NCI-H1694 treated with DMSO at 0.1 percent for 48 hours (cell line): ENCODE results near the gene SNRNP25.

Experiments used
- DNase-seq: peaks from one replicate; lab custom pipeline; 2025; lab: John Stamatoyannopoulos, UW

Gene SNRNP25

DNA sequence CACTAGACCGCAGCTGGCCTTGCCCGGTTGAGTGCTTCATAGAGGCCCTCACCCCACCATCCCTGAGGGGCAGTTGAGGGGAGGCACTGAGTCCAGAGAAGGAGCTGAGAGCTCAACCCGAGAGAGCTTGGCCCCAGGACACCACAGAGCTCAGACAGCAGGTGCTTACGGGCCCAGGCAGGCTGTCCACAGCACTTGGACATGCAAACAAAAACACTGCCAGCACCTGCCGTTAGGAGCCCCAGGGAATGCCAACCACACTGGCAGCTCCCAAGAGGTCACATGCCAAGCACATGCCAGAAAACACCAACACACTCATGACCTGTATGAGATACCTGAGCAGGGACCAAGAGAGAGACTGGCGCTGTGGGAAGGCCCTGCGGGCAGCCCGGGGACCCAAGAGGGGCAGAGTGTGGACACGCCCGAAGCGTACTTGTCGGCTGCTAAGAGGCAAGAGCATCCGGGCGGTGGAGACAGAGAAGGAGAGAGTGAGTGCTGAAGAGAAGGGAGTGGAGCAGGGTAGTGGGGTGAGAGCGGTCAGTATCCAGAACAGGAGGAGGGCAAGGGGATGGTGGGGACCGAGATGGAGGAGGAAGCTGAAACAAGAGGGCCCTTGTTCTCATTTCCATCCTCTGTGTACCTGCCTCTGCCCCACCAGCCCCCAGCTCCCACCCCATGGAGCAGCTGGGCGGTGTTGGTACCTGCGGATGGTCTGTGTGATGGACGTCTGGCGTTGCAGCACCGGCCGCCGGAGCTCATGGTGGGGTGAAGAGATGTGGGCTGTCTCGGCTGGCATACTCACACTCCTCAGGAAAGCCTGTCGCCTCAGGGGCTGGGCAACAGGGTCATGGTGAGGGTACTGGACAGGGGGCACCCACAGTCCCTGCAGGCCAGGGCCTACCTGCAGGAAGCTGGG, 10.6 kb downstream of the SNRNP25 start:
- no peak for DNase-seq

DNA sequence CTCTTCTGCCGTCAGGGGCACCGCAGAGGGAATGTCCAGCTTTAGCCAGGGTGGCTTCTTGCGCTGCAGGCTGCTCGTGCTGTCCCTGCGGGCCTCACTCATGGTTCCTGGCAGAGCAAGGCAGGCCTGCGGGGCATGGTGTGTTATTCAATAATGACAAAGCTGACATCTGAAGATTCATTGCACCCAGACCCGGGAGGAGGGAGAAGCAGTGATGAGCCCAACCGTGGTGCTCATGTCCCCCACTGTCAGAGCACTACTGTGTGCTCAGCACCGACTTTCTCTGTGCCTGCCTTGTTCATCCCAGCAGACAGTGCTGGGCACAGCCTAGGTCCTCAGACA, 11.3 kb downstream of the SNRNP25 start:
- DNase-seq, result no peak

DNA sequence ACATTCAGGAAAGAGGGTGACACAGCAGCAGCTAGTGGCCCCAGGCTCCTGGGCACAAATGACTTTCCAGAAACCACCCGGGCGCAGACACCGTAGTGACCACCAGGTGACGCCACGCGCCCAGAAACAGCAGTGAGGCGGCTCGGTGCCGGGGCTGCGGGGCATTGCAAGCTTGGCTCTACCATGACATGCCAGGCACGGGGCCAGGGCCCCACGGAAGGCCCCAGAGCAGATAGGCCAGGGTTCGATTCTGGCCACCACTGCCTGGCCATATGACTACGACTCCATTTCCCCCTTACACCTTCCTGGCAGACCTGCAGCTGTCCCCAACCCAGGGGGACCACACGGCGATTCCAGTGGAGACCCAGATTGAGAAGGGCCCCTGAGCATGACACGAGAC, 12.1 kb downstream of the SNRNP25 start:
- DNase-seq, result peak; percentile 40

DNA sequence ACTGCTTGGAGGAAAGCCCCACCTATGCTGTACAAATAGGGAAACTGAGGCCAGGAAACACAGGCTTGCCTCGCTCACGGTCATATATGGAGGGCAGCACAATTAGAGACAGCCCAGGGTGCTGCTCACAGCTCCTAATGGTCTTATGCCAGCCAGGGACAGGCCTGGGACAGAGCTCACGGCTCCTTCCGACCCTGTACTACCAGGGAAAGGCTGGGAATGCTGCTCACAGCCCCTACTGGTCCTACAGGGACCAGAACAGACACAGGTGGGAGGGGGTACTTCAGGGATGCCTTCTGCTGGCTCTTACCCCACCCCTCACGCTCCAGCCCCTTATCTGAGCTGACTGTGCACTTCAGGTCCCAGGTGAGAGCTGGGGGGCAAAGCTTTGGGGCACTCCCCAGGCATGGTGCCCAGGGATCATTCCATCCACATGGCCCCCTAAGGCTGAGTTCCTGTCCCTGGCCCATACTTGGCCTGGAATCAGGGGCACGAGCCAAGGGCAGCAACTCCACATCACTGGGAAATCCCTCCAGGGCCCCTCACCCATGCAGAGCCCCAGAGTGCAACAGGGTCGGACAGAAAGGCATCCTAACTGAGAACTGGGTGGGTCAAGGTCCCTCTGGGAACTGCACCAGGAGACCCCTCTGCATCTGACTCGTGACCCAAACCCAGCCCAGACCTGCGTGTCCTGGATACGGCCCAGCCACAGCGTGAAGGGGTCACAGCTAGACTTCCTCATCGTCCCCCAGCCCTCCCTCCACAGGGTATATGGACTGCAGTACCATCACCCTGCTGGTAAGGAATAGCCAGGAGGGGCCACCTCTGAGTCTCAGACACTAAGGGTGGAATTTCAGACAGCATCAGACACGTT, 12.9 kb downstream of the SNRNP25 start:
- no peak for DNase-seq

DNA sequence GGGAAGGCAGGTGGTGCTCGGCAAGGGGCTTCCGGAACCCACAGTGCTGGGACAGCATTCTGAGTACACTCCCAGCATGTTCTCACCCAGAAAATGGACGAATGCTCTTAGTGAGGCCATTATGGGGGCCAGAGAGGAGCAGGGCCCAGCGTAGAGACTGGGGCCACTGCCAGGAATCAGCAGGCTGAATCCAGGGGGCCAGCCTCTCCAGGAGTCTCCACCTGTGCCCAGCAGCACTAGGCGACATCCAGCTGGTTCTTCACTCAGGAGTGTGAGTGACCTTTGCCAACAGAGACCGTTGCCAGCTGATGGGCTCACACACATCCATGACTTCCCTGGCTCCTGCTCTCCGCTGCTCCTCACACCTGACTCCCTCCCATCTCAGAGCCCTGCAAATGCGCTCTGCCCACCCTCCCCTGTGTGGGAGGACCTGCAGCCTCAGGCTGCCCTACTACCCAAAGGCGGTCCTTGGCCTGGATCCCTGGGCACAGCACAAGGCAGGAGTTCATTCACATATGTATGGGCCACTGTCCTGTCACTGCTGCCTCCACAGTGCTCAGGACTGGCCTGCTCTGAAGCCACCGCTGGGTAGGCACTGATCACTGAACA, 13.7 kb downstream of the SNRNP25 start:
- no peak for DNase-seq

DNA sequence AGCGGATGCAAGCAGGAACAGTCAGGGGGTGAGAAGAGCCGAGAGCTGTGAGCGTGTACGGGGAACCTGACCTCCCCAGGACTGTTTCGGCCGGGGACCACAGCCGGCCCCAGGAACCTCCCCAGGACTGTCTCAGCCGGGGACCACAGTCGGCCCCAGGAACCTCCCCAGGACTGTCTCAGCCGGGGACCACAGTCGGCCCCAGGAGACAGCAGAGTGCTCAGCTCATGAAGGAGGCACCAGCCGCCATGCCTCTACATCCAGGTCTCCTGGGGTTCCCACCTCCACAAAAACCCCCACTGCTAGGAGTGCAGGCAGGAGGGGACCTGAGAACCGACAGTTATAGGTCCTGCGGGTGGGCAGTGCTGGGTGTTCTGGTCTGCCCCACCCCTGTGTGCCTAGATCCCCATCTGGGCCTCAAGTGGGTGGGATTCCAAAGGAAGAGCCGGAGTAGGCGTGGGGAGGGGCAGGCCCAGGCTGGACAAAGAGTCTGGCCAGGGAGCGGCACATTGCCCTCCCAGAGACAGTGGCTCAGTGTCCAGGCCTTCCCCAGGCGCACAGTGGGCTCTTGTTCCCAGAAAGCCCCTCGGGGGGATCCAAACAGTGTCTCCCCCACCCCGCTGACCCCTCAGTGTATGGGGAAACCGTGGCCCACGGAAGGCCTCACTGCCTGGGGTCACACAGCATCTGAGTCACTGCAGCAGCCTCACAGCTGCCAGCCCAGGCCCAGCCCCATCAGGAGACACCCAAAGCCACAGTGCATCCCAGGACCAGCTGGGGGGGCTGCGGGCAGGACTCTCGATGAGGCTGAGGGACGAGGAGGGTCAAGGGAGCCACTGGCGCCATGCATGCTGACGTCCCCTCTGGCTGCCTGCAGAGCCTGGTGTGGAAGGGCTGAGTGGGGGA, 14.5 kb downstream of the SNRNP25 start:
- no peak for DNase-seq

DNA sequence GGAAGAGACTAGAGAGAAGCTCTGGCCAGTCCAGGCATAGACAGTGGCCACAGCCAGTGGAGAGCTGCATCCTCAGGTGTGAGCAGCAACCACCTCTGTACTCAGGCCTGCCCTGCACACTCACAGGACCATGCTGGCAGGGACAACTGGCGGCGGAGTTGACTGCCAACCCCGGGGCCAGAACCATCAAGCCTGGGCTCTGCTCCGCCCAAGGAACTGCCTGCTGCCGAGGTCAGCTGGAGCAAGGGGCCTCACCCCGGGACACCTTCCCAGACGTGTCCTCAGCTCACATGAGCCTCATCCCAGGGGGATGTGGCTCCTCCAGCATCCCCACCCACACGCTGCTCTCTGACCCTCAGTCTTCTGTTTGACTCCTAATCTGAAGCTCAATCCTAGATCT, 15.6 kb downstream of the SNRNP25 start:
- no peak for DNase-seq

DNA sequence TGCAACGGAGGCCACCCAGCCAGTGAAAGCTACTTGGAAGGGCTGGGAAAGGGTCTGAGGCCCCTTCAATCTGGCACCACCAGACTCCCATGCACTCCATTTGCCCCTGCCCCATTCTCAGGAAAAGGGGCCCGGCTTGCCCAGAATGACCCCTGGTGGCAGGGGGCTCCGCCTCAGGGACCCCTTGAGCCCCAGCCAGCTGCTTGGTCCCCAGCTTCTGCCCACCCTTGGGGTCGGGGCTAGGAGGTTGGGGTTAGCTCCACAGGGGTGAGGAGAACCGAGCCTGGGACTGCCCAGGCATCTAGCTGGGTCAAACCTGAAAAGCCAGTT, 17.5 kb downstream of the SNRNP25 start:
- no peak for DNase-seq

DNA sequence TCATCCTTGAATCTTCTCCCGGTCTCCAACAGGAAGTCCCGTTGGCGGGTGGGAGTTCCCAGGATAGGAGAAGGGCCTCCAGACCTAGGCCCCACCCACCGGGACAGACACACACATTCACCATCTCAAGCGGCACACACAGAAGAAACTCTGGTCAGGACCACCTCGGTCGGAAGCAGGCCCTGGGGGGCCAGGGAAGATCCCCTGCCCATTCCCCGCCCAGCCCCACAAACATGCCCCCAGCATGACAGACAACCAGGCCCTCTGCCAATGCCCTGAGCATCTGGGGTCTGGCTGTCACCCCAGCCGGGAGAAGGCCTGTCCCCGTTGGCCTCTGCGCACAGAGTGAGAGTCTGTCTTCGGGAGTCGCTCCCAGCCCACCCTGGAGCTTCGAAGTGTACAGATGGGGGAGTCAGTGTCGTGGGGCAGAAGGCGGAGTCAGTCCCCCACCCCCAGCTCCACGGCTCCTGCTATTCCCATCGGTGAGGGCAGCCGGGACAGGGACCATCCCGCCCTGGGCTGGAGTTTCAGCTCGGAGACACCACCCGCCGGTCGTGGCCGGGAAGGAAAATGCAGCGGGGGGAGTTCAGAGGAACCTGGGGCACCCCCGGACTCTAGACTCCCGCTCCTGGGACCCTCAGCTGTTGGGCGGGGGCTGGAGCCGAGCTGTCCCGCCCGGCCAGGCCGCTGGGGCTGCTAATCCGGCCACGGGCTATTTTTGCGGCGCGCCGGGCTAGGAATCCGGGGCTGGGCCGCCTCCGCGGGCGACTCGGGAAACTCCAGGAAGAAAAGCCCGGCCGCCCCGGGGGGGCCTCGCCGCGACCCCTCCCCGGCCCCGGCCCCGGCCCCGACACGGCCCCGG, 18.1 kb downstream of the SNRNP25 start:
- no peak for DNase-seq

DNA sequence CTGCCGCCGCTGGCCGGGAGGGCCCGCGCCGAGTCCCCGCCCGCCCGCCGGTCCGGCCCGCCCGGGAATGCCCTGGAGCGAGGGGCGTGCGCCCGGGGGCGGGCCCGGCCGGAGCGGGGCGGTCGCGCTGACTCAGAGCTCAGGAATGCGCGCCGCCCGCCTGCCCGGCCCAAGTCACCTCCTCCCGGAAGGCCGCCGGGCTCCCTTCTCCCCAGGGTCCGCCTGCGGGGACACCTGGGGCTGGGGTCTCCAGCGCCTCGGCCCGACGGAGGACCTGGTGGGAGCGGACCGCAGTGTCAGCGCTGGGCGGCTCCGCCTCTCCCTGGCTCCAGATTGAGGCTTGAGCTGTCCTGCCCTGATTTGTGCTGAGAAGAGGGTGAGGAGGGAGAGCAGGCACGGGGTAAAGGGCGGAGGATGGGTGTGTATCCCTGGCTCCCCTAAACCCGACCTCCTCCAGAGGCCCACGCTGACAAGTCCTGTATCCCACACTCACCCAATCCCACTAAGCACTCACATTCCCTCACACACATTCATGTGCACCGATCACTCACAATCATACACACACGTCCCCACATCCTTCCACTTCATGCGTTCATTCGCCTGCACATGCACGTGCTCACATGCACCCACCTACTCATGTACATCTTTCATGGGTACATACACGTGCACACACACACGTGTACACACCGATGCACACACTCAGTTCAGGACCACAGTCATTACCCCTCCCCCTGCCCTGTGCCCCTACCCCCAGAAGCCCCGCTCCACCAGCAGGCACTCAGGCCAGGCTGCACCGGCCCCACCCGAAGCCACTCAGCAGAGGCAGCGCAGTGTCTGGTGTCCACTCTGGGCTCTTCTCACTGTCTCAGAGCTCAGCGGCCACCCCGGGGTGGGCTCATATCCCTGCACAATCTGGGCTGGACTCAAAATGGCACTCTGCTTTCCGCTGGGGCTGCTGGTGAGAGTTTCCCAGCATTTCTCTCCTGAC, 19.2 kb downstream of the SNRNP25 start, which contains the start of gene RHBDF1:
Gene RHBDF1 (minus strand): TSS at position 71 of the 988 bp plus-strand sequence. CDS start 7,616 bp downstream, outside the sequence.
- DNase-seq, result no peak

DNA sequence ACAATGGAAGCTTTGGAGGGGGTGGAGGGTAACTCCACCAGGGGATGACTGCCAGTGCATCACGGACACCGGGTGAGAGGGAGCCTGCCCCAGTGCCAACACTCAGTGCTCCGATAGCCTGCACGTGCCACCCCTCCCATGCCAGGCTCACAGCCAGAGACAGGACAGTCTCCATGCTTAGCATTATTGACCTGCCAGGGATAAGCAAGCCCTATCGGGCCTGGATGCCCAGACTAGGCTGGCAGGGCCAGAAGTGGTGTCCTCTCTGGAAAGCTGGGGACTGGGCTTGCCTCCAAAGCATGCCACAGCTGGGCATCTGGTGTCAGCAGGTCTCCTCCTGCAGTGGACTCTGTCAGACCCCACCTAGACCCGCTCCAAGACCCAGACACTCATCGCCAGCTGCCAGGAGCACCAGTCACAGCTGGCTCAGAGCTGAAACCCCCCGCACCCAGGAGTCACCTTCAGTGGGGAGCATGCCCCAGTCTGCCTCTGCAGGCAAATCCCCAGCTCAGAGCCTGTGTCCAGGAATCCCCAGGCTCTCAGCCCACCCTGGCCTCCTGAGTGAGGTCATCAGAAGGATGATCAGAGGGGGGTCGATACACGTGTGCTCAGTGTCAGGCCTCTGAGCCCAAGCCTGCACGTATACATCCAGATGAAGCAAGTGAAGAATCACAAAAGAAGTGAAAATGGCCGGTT, 20.6 kb downstream of the SNRNP25 start:
- DNase-seq, result no peak

DNA sequence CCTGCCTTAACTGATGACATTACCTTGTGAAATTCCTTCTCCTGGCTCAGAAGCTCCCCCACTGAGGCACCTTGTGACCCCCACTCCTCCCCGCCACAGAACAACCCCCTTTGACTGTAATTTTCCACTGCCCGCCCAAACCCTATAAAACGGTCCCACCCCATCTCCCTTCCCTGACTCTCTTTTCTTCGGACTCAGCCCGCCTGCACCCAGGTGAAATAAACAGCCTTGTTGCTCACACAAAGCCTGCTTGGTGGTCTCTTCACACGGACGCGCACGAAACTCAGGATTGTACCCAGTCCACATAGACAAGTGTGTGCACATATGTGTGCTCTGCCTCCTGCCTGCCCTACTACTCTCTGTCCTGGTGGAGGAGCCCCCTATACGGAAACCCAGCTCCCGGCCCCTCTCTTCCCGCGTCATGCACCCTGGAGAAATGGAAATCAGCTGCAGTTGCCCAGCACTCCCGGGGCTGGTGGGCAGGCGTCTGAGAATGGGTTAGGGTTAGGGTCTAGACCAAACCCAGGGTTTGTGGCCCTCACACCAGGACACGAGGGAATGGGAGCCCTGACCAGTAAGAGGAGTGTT, 21.2 kb downstream of the SNRNP25 start:
- DNase-seq, result no peak

DNA sequence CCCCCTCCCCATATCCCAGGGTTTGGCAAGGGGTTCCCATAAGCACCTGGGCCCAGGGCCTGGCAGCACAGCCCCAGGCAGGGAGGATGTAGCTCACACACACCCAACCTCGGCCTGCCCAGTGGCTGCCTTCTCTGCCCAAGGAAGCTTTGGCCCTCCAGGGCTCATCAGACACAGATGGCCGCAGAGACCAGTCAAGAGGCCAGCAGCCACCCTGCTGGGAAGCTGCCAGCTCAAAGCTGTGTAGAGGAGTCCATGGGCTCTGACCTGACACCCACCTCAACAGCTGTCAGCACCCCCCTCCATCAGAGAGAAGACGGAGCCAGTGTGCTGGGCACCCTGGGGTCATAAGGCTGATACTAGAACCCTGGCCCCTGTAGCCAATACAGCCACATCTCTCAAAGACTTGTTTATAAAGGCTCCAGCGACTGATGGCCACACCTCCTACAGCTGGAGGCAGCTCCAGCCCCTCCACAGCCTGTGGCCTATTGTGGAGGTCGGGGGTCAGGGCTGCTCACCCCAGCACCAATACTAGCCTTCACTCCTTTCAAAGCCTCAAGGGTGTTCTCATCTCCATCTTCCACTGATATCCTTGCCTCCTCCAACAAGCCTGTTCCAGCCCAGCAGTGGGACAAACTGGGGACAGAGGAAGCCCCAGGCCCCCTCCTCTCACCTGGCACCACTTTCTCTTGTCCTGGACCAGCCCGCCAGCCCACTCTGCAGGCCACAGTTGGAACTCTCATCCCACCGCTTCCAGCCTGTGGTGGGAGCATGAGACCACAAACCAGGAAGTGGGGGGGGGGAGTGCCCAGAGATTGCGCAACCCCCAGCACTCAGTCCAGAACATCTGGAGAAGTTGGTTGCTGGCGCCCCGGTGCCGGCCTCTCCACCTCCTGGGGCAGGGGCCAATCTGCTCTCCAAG, 22.2 kb downstream of the SNRNP25 start:
- DNase-seq, result no peak

DNA sequence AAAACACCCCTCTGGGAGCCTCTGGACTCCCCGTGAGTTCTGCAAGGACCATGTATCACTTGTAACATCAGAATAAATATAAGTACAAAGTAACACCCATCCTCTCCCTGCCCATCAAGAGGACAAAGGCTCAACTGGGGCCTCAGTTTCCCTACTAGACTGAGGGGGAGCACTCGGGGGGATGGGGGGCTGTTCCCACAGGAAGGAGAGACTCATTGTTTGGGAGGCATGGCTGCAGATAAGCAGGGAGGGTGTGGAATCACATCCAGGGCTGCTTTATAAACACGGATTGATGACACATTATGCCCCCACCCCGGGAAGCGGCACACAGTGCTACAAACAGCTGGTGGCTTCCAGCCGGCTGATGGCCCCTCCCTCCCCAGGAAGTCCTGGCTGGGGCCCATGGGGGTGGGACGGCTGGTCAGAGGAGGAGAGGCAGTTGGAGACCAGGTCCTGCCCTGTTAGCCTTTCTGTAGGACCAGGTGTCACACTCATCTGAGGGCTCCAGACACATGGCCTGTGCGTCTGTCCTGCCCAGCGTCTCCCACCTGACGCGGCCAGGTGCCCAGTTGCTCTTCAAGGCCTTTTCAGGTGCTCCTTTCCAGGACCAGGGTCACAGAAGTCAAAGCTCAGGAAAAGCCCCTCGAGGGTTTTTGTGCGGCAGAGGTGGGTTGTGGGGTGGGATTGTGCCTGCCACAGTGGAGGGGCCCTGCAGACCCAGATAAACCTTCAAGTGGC, 23.1 kb downstream of the SNRNP25 start:
- DNase-seq, result no peak

DNA sequence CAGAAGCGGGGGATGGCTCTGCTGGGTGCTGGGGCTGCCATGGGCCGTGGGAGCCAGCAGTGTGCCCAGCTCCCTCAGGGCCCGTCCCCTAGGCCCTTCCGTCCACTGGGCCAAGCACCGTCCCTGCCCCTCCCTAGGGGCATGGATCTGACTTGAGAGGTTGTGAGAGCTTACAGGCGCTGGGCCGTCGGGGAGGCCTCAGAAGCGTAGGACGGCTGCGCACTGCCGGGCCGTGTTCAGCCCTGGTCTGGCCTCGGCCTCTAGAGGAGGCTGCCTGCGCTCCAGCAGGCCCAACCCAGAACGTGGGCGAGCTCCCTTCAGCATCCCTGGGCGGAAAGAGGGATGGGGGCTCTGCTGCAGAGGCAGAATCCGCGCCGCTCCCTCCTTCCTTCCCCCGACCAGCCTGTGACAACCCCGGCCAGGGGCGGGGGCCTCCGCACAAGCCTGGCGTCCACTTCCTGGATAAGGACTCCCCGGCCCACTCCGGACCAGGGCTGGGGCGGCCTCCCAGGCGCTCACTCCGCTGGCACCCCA, 23.7 kb downstream of the SNRNP25 start:
- DNase-seq, result no peak

DNA sequence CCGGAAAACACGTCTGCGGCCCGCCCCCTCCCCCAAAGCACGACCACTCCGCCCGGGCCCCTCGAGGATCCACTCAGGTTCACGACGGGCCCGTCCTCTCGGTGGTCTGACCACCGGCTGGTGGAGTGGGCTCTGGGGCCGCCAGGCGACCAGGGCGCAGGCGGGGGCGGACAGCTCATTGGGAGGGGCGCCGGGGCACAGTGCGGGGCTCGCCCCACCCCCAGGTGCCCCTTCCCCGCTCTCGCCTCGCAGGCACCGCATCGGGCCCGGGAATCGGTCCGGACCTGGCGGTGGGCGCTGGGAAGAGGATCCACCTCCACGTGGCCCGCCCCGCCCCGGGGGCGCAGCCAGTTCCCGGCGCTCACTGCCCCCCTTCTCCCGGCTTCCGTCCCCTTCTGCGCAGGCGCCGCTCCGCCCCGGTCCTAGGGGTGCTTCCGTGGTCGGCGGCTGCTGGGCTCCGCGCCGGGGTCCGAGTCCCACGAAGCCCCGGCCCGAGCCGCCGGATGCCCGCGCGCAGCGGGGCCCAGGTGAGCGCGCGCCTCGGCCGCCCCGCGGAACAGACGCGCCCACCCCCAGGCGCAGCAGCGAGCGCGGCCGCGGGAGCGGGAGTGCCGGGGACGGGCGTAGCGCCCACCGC, 24.3 kb downstream of the SNRNP25 start, which contains the start of gene MPG:
Gene MPG (plus strand): TSS at position 419 of the 637 bp plus-strand sequence. CDS start 85 bp downstream, at position 504.
- peak; percentile 14 for DNase-seq
